Activated gamma-delta T cell treated with anti-CD3 and anti-CD28 coated beads, Interleukin-2, amount 50 U/mL, for 16 hours (primary cell): ENCODE data around the gene RUNX1.
A peak's percentile ranks its signal among the peaks of the same experiment; 100 is the strongest.

ENCODE experiments used
- DNase-seq: peaks from one replicate; pipeline ENCODE4 v3.0.0-alpha.2; 2020; ENCODE audit warnings: low read depth

RUNX1 gene

DNA sequence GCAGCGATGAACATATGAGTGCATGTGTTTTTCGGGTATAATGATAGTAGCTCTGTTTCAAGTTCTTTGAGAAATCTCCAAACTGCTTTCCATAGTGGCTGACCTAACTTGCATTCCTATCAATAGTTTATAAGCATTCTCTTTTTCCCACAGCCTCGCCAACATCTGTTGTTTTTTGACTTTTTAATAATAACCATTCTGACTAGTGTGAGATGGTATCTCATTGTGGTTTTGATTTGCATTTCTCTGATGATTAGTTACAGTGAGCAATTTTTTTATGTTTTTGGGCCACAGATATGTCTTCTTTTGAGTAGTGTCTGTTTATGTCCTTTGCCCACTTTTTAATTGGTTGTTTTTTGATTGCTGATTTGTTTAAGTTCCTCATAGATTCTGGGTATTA is 10.6 kb upstream of the RUNX1 start:
- DNase-seq = no peak

DNA sequence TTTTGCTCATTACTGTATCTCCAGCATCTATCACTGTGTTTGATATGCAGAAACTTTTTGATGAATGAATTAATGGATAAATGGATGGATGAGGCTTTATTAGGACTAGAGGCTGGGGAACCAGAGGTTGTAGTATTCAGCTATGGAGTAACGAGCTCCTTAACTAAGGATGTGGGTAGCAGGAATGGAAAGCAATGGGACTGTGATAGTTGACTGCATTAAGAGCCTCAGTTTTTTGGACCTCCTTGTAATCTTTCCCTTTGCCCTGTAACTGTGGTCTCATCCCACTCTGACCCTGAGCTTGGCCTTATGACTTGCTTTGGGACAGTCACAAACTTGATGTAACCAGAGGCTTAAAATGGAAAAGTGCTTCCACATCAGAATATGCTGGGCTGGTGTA is 9.0 kb upstream of the RUNX1 start:
- DNase-seq = no peak

DNA sequence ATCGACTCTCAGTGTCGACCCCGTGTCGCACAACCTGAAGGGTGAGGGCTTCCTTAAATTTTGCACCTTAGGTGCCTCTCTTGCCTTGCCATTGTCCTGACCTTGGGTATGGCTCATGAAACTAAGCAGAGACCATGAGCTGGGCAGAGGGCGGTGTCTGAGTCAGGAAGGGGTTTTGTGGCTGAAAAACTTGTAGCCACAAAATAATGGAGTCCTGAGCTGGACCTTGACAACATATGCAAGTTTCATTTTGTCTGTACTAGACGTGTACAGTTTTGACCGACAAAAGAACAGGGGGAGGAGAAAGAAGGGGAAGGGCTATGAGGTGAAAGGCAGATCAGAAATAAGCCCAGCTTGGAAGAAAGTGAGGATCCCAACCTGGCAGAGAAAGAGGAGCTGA is 8.3 kb upstream of the RUNX1 start:
- no peak for DNase-seq

GRCh38 chr21:35053356-35054096 is 4.4 kb upstream of the RUNX1 start:
- no peak for DNase-seq

DNA sequence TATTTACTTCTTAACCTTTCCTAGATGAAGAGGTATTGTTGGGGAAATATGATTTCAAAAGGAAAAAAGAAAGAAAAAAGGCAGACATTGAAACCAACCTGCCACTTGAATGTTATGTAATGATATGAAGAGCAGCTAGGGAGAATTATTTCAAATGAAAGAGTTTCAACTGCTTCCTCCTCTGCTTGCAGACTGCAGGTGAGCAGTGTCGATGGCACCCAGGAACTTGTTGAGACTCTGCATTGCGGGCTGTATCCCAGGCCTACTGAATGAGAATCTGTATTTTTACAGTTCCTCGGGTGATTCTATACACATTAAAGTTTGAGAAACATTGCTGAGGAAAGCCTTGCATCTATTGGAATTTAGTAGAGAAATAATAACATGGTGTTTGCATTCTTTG is 3.7 kb upstream of the RUNX1 start:
- DNase-seq = no peak

- DNase-seq = peak; percentile 76
Observed at GRCh38 chr21:35051287-35051818, 2.3 kb upstream of the RUNX1 start.

- DNase-seq = no peak
Observed at GRCh38 chr21:35050348-35051286, 1.5 kb upstream of the RUNX1 start.

GRCh38 chr21:35048183-35048601 is 910 bp downstream of the RUNX1 start:
- no peak for DNase-seq

DNA sequence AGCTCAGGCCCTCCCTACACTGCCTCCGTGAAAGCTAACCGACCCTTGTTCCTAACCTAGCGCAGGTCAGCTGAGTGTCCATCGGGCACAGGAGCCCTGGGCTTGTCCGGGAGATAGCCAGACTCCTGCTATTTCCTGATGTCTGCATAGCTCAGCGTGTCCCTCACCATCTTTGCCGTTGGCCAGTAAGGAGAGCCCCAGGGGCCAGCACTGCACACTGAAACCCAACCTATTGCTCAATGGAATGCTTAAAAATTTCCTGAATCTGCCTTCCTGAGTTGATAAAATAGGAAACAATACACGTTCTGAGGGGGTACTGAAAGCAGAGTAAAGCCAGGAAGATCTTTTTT is 2.2 kb downstream of the RUNX1 start:
- no peak for DNase-seq

- DNase-seq = no peak
Observed at GRCh38 chr21:35046263-35046624, 2.9 kb downstream of the RUNX1 start.

DNA sequence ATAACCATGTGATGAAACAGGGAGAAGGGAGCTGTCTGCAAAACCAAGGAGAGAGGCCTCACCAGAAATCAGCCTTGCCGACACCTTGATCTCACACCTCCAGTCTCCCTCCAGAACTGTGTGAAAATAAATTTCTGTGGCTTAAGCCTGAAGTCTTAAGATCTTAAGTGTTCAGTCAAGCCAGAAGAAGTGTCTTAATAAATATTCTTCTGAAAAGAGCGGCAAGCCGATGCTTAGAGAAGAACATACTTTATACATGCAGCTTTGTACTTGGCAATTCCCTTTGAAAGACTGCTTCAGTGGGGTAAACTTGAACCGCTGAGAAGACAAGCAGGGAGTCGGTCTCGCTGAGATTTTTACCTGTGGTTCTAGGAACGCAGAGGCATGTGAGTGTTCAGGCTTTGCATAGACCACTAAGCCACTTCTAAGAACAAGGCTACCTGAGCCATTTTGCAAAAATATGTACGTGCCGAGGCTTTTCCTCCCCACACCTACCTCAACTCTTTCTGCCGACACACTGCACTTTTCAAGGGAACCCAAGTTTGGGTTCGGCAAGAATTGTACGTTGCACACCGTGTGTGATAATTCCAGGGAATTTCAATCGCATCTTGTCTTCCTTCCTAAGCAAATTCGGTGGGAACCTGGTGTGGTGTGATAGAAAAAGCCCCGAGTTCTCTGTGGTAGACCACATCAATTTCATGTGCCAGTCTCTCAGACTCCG is 3.4 kb downstream of the RUNX1 start:
- DNase-seq = no peak

DNA sequence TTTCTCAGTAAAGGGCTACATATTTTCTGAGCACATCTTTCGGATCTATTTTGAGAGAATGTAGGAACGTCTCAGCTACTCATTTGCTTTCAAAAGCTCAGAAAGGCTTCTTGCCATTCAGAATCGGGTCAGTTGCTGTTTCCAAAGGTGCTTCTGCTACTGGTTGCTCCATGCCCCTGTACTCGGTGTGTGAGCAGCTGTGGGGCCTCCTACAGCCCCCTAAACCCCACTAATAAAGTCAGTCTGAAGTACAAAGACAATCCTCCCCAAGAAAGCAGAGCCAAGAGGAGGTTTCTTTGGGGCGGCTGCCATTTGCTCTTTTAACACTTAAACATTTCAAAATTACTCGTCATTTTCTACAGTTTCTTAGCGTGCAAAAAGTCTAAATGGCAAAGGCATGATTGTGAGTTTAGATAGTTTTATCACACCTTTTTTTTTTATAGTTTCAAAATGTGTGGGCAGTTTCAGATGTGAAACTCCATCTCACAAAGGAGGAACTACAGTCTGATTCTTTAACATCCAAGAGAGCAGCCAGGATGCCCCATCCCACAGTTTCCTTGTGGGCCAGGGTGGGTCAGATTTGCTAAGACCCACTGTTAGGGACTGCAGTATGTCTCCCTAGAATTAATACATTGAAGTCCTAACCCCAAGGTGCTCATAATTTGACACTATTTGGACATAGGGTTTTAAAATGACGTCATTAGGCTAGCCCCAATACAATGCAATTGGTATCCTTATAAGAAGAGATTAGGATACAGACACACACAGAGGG is 4.1 kb downstream of the RUNX1 start:
- DNase-seq = no peak

GRCh38 chr21:35044128-35044527 is 5.0 kb downstream of the RUNX1 start:
- no peak for DNase-seq

- no peak for DNase-seq
Observed at GRCh38 chr21:35043549-35043948, 5.6 kb downstream of the RUNX1 start.

GRCh38 chr21:35042836-35043235 is 6.3 kb downstream of the RUNX1 start:
- DNase-seq = no peak

DNA sequence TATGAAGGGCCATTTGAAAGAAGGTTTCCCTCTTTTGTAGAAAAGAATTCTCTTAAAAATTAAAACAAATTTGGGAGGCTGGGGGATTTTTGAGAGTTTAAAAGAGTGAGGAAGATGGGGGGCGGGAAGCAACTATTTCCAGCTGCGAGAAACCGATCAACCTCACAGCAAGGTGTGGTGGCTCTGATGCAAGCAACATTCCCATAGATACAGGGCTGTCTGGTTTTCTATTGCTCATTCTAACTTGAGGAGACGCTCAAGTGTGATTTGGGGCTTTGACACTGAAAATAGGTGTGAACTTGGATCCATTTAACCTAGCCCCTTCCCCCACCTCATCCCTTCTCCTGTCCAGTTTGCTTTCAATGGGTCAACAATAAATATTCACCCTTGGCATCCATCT is 7.2 kb downstream of the RUNX1 start:
- DNase-seq = no peak

DNA sequence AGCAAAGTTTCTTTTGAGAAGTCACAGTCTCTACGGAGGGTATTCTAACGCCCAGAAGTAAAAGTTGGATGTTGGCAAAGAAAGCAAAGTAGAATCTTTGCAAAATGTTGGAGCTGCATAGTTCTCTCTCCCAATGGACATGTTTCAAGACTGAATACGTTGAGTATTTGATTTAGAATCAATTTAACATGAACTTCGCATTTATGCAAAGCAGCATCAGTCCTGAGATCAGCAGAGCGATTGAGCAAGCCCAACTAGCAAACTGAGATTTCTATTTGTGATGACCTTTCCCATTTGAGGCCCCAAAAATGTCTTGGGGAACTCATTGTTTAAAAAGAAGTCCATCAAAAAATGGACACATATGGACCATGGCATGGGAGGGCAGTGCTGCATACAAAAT is 8.0 kb downstream of the RUNX1 start:
- no peak for DNase-seq

- no peak for DNase-seq
Observed at GRCh38 chr21:35039595-35040289, 9.4 kb downstream of the RUNX1 start.

GRCh38 chr21:35038772-35039319 is 10.3 kb downstream of the RUNX1 start:
- no peak for DNase-seq

- no peak for DNase-seq
Observed at GRCh38 chr21:35037384-35037765, 11.7 kb downstream of the RUNX1 start.
